Measurements from ENCODE around the gene FNTB.

GRCh38 chr14:65044596-65044959, 57.9 kb downstream of the FNTB start:
- TF ChIP-seq NCOA2 (IDR thresholded peaks at IDR 0.05; ENCODE audit: partially characterized antibody in 2 of 2) (no peak), RBM17 (IDR thresholded peaks at IDR 0.05; ENCODE audit: borderline replicate concordance, low read depth, low read length) (no peak), ARID3A (IDR thresholded peaks at IDR 0.05; ENCODE audit: borderline replicate concordance, low read depth, low read length) (no peak), TCF7L2 (IDR thresholded peaks at IDR 0.05; ENCODE audit: low read depth, low read length) (no peak), KAT7 (CRISPR knock-in tag; IDR thresholded peaks at IDR 0.05; ENCODE audit: borderline replicate concordance) (no peak), ZMIZ1 (IDR thresholded peaks at IDR 0.05; ENCODE audit: low read depth in 2 of 2, low read length in 2 of 2) (peak in 1 of 2 experiments; percentile 81; a peak in 2 of 4 replicates), ZNF766 (CRISPR knock-in tag; conservative IDR thresholded peaks at IDR 0.05) (peak; percentile 78), E2F4 (CRISPR knock-in tag; IDR thresholded peaks at IDR 0.05; ENCODE audit: low read depth) (no peak), POLR2A (conservative IDR thresholded peaks at IDR 0.05) (no peak), CTCF (IDR thresholded peaks at IDR 0.05 in 2 of 3, conservative IDR thresholded peaks at IDR 0.05 in 1 of 3; ENCODE audit: insufficient read depth in 2 of 3, low read depth in 1 of 3, low read length in 3 of 3) (no peak), CEBPB (tag; IDR thresholded peaks at IDR 0.05) (peak; percentile 97), ZBTB40 (IDR thresholded peaks at IDR 0.05) (no peak), ZBTB40 (CRISPR knock-in tag; IDR thresholded peaks at IDR 0.05) (no peak), DEAF1 (CRISPR knock-in tag; IDR thresholded peaks at IDR 0.05) (no peak)

Data from K562 (cell line).